ENCODE results near the gene MSANTD1.
A peak's percentile ranks its signal among the peaks of the same experiment; 100 is the strongest.

Gene MSANTD1

GRCh38 chr4:3287972-3288570, 39.1 kb downstream of the MSANTD1 start:
- H3K4me3 Mint-ChIP-seq, result no peak overlapping the region
- H3K9me3 Mint-ChIP-seq, result no peaks in the 10 kb centered on the region
- H3K36me3 Mint-ChIP-seq (ENCODE audit: low read depth), result no peaks in the 10 kb centered on the region
- ATAC-seq (no peak), DNase-seq (no peak)
- no peak overlapping the region for H3K27ac Mint-ChIP-seq
- peaks cover 33% of the 10 kb centered on the region for H3K27me3 Mint-ChIP-seq
- H3K4me1 Mint-ChIP-seq, result peaks cover 13% of the 10 kb centered on the region

GRCh38 chr4:3288571-3289094, 39.7 kb downstream of the MSANTD1 start:
- H3K27ac Mint-ChIP-seq, result no peak overlapping the region
- H3K4me1 Mint-ChIP-seq, result peaks cover 13% of the 10 kb centered on the region
- no peak overlapping the region for H3K4me3 Mint-ChIP-seq
- ATAC-seq (no peak), DNase-seq (no peak)
- no peaks in the 10 kb centered on the region for H3K36me3 Mint-ChIP-seq (ENCODE audit: low read depth)
- no peaks in the 10 kb centered on the region for H3K9me3 Mint-ChIP-seq
- H3K27me3 Mint-ChIP-seq, result peaks cover 34% of the 10 kb centered on the region

- DNase-seq, result no peak
- peaks cover 13% of the 10 kb centered on the region for H3K4me1 Mint-ChIP-seq
- no peaks in the 10 kb centered on the region for H3K36me3 Mint-ChIP-seq (ENCODE audit: low read depth)
- no peak for ATAC-seq
- no peaks in the 10 kb centered on the region for H3K9me3 Mint-ChIP-seq
- no peak overlapping the region for H3K27ac Mint-ChIP-seq
- H3K27me3 Mint-ChIP-seq, result peaks cover 38% of the 10 kb centered on the region
- peak overlapping the region; percentile 21 for H3K4me3 Mint-ChIP-seq
Measured at GRCh38 chr4:3290476-3290875, 41.5 kb downstream of the MSANTD1 start.

GRCh38 chr4:3290889-3291321, 41.9 kb downstream of the MSANTD1 start:
- H3K27me3 Mint-ChIP-seq, result peaks cover 38% of the 10 kb centered on the region
- no peaks in the 10 kb centered on the region for H3K36me3 Mint-ChIP-seq (ENCODE audit: low read depth)
- peaks cover 11% of the 10 kb centered on the region for H3K4me1 Mint-ChIP-seq
- ATAC-seq (no peak), DNase-seq (no peak)
- no peak overlapping the region for H3K27ac Mint-ChIP-seq
- H3K4me3 Mint-ChIP-seq, result no peak overlapping the region
- H3K9me3 Mint-ChIP-seq, result no peaks in the 10 kb centered on the region

GRCh38 chr4:3291411-3291968, 42.5 kb downstream of the MSANTD1 start:
- ATAC-seq, result no peak
- peaks cover 42% of the 10 kb centered on the region for H3K27me3 Mint-ChIP-seq
- no peaks in the 10 kb centered on the region for H3K9me3 Mint-ChIP-seq
- H3K27ac Mint-ChIP-seq, result peak overlapping the region; percentile 59
- peaks cover 7% of the 10 kb centered on the region for H3K4me1 Mint-ChIP-seq
- no peak for DNase-seq
- peak overlapping the region; percentile 85 for H3K4me3 Mint-ChIP-seq
- no peaks in the 10 kb centered on the region for H3K36me3 Mint-ChIP-seq (ENCODE audit: low read depth)

- H3K36me3 Mint-ChIP-seq (ENCODE audit: low read depth), result no peaks in the 10 kb centered on the region
- no peaks in the 10 kb centered on the region for H3K9me3 Mint-ChIP-seq
- H3K27ac Mint-ChIP-seq, result peak overlapping the region; percentile 59
- H3K4me3 Mint-ChIP-seq, result peak overlapping the region; percentile 85
- ATAC-seq (peak; percentile 11), DNase-seq (peak; percentile 27)
- H3K27me3 Mint-ChIP-seq, result peaks cover 42% of the 10 kb centered on the region
- H3K4me1 Mint-ChIP-seq, result peaks cover 7% of the 10 kb centered on the region
Measured at GRCh38 chr4:3291969-3292570, 43.1 kb downstream of the MSANTD1 start.

- Mint-ChIP-seq H3K27ac (peak within 1 kb of the TSS; percentile 59), H3K4me1 (peaks cover 7% of the 10 kb centered on the region), H3K27me3 (peaks cover 39% of the 10 kb centered on the region), H3K9me3 (peaks cover 1% of the 10 kb centered on the region), H3K4me3 (peak within 1 kb of the TSS; percentile 85), H3K36me3 (ENCODE audit: low read depth) (no peaks in the 10 kb centered on the region)
- DNase-seq, result peak; percentile 92
- peak; percentile 98 for ATAC-seq
Measured at GRCh38 chr4:3292571-3293400, 43.8 kb downstream of the MSANTD1 start, which contains the start of gene RGS12. RGS12 (plus strand) TSS chr4:3293021; CDS start chr4:3316171, 23,150 bp downstream.

GRCh38 chr4:3293401-3294391, 44.7 kb downstream of the MSANTD1 start:
- peaks cover 39% of the 10 kb centered on the region for H3K27me3 Mint-ChIP-seq
- no peak for DNase-seq
- H3K36me3 Mint-ChIP-seq (ENCODE audit: low read depth), result no peaks in the 10 kb centered on the region
- no peak overlapping the region for H3K27ac Mint-ChIP-seq
- peaks cover 7% of the 10 kb centered on the region for H3K9me3 Mint-ChIP-seq
- H3K4me3 Mint-ChIP-seq, result peak overlapping the region; percentile 56
- no peak for ATAC-seq
- H3K4me1 Mint-ChIP-seq, result peaks cover 7% of the 10 kb centered on the region

- Mint-ChIP-seq H3K36me3 (ENCODE audit: low read depth) (no peaks in the 10 kb centered on the region), H3K4me3 (no peak overlapping the region), H3K27me3 (peaks cover 38% of the 10 kb centered on the region), H3K9me3 (peaks cover 7% of the 10 kb centered on the region), H3K27ac (no peak overlapping the region), H3K4me1 (peaks cover 7% of the 10 kb centered on the region)
- ATAC-seq, result no peak
- DNase-seq, result no peak
Measured at GRCh38 chr4:3294401-3295241, 45.7 kb downstream of the MSANTD1 start.

GRCh38 chr4:3295837-3296624, 47.1 kb downstream of the MSANTD1 start:
- no peak for ATAC-seq
- H3K4me3 Mint-ChIP-seq, result no peak overlapping the region
- no peak for DNase-seq
- H3K4me1 Mint-ChIP-seq, result peaks cover 7% of the 10 kb centered on the region
- H3K9me3 Mint-ChIP-seq, result peaks cover 7% of the 10 kb centered on the region
- H3K27ac Mint-ChIP-seq, result no peak overlapping the region
- peaks cover 24% of the 10 kb centered on the region for H3K27me3 Mint-ChIP-seq
- no peaks in the 10 kb centered on the region for H3K36me3 Mint-ChIP-seq (ENCODE audit: low read depth)

GRCh38 chr4:3296651-3297050, 47.7 kb downstream of the MSANTD1 start:
- H3K9me3 Mint-ChIP-seq, result peaks cover 7% of the 10 kb centered on the region
- peaks cover 21% of the 10 kb centered on the region for H3K27me3 Mint-ChIP-seq
- H3K4me3 Mint-ChIP-seq, result no peak overlapping the region
- no peak for ATAC-seq
- no peak overlapping the region for H3K27ac Mint-ChIP-seq
- H3K4me1 Mint-ChIP-seq, result peaks cover 10% of the 10 kb centered on the region
- H3K36me3 Mint-ChIP-seq (ENCODE audit: low read depth), result no peaks in the 10 kb centered on the region
- no peak for DNase-seq

GRCh38 chr4:3297066-3297859, 48.3 kb downstream of the MSANTD1 start:
- no peak overlapping the region for H3K4me3 Mint-ChIP-seq
- no peaks in the 10 kb centered on the region for H3K36me3 Mint-ChIP-seq (ENCODE audit: low read depth)
- no peak for DNase-seq
- no peak overlapping the region for H3K27ac Mint-ChIP-seq
- peaks cover 18% of the 10 kb centered on the region for H3K27me3 Mint-ChIP-seq
- H3K4me1 Mint-ChIP-seq, result peaks cover 13% of the 10 kb centered on the region
- H3K9me3 Mint-ChIP-seq, result peaks cover 7% of the 10 kb centered on the region
- no peak for ATAC-seq
